NB4 (cell line): ENCODE measurements around the gene ARMC5.

Source experiments
- DNase-seq: peaks from one replicate; pipeline ENCODE4 v3.0.0; 2010; ENCODE audit warnings: low read depth
- H3K4me3 ChIP-seq: one replicate; pipeline ENCODE4 v1.5.1; 2011; ENCODE audit warnings: mild to moderate bottlenecking, low read depth, low read length, moderate library complexity
- MYC ChIP-seq: IDR thresholded peaks from 2 replicates; pipeline ENCODE4 v1.6.1; 2011; ENCODE audit warnings: low read depth, low read length
- POLR2A ChIP-seq: IDR thresholded peaks from 2 replicates; pipeline ENCODE4 v1.6.1; 2011; ENCODE audit warnings: mild to moderate bottlenecking; ENCODE audit not compliant: insufficient read length; ENCODE audit errors: extremely low read depth
- TF ChIP-seq, protein P1 (sequence below): IDR thresholded peaks from one replicate; pipeline ENCODE4 v1.5.1; 2012; ENCODE audit warnings: low read depth, low read length
- TF ChIP-seq, protein P2 (sequence below): IDR thresholded peaks from 2 replicates; pipeline ENCODE4 v1.6.1; 2011; ENCODE audit warnings: low read depth, low read length

The ARMC5 gene

DNA sequence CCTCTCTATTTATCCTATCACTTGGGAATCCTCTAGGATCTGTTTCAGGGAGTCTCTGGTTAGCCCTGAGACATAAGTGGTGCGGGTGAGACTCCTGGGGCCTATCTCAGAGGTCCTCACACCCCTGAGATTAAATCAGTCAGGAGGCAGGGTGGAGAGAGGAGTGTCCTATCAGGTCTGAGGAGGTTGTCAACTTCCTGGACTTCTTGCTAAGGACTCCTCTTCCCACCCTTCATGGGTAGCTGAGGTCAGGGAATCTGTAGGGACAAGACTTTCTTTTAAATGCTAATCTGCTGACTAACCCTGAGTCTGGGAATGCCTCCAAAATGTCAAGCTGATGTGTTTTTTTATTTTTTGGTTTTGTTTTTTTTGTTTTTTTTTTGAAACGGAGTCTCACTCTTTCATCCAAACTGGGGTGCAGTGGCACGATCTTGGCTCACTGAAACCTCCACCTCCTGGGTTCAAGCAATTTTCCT, 6.6 kb upstream of the ARMC5 start:
- H3K4me3 ChIP-seq: no peak overlapping the region
- DNase-seq: no peak
- TF ChIP-seq POLR2A (no peak), MYC (no peak)
- TF ChIP-seq, protein P1, sequence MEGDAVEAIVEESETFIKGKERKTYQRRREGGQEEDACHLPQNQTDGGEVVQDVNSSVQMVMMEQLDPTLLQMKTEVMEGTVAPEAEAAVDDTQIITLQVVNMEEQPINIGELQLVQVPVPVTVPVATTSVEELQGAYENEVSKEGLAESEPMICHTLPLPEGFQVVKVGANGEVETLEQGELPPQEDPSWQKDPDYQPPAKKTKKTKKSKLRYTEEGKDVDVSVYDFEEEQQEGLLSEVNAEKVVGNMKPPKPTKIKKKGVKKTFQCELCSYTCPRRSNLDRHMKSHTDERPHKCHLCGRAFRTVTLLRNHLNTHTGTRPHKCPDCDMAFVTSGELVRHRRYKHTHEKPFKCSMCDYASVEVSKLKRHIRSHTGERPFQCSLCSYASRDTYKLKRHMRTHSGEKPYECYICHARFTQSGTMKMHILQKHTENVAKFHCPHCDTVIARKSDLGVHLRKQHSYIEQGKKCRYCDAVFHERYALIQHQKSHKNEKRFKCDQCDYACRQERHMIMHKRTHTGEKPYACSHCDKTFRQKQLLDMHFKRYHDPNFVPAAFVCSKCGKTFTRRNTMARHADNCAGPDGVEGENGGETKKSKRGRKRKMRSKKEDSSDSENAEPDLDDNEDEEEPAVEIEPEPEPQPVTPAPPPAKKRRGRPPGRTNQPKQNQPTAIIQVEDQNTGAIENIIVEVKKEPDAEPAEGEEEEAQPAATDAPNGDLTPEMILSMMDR: no peak
- TF ChIP-seq, protein P2, sequence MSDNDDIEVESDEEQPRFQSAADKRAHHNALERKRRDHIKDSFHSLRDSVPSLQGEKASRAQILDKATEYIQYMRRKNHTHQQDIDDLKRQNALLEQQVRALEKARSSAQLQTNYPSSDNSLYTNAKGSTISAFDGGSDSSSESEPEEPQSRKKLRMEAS: no peak

DNA sequence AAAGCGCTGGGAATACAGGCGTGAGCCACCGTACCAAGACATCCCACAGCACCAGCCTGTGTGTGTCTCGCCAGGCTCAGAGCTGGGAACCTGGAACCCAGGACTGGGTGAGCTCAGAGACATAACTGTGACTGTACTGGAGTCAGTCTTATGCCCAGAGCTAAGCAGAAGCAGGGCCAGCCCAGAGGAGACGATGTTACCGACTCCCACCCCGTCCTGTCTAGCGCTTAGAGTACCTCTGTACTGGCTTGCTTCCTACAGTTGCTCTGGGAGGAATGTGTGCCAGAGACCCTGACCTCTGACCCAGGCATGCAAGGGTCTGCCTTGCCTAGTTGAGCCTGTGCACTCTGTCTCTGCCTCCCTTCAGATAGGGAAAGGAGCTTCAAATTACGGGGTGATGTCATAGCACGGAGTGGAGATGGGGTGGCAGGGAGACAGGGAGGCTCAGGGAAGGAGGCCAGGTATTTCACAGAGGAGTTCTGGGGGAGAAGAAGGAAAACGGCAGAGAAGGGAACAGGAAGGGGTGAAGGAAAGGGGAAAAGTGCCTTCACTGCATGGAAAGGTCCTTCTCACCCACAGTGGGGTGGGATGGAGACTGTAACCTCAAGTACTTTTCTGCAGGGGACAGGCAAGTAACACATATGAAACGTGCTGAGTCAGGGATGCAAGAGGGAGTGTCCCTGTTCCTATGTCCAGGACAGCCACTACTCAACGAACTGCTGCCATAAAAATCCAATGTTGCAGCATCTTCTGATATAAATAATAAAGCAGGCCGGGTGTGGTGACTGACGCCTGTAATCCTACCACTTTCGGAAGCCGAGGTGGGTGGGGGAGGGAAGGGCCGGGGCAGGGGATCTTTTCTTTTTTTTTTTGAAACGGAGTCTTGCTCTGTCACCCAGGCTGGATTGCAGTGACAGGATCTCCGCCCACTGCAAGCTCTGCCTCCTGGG, 5.8 kb upstream of the ARMC5 start:
- H3K4me3 ChIP-seq: no peak overlapping the region
- peak; percentile 40 for DNase-seq
- TF ChIP-seq, protein P1: no peak
- TF ChIP-seq, protein P2: no peak
- TF ChIP-seq MYC: no peak
- TF ChIP-seq POLR2A: no peak

DNA sequence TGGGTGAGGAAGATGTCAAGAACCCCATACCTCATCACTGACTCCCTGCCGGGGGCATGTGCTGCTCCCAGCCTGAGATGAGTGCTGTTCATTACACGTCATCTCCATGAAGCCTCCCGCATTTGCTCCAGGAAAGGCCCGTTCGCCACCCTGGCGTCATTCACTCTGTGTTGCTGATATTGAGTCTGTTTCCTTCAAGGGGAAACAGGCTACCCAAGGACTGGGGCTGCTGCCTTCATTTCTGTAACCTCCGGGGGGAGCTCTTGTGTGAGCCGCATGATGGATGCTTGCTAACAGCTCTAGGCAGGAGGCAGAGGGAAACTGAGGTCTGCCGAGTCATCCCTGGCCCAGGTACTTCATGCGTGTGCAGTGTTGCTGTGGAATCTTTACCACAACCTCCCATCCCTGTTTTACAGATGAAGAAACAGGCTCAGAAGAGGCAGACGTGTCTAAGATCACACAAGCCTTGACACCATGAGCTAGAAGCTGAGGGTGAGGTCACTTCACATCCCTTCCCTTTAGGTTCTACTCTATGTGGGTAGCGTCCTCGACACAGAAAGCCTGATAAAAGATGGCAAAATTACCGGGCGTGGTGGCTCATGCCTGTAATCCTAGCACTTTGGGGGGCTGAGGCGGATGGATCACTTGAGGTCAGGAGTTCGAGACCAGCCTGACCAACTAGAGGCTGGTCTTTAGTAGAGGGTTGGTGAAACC, 3.5 kb upstream of the ARMC5 start:
- H3K4me3 ChIP-seq: peak overlapping the region; percentile 32
- DNase-seq: peak; percentile 64

DNA sequence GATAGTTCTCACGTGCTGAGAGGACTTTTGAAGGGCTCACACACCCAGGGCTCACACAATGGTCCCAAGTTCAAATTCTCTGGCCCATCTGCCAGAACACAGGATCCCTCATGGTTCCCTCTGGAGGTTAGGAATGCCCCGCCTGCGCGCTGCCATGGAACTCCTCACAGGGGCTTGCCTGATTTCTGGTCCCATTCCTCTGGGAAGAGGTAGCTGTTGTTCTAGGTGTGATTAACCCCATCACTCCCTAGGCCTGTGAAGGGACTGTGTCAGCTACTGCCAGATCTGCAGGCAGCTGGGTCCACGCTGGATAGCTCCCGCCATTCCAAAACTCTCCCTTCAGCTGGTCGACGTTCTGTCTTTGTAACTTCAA, 2.3 kb upstream of the ARMC5 start:
- TF ChIP-seq MYC (no peak), POLR2A (no peak)
- TF ChIP-seq, protein P2: no peak
- TF ChIP-seq, protein P1: no peak
- H3K4me3 ChIP-seq: peak overlapping the region; percentile 94
- DNase-seq: no peak

More for the DNA sequence above, 3.5 kb upstream of the ARMC5 start:
- TF ChIP-seq POLR2A (no peak), MYC (no peak)
- TF ChIP-seq, protein P1: peak; percentile 62
- TF ChIP-seq, protein P2: peak; percentile 41; the same call in 1 of the 2 replicates

DNA sequence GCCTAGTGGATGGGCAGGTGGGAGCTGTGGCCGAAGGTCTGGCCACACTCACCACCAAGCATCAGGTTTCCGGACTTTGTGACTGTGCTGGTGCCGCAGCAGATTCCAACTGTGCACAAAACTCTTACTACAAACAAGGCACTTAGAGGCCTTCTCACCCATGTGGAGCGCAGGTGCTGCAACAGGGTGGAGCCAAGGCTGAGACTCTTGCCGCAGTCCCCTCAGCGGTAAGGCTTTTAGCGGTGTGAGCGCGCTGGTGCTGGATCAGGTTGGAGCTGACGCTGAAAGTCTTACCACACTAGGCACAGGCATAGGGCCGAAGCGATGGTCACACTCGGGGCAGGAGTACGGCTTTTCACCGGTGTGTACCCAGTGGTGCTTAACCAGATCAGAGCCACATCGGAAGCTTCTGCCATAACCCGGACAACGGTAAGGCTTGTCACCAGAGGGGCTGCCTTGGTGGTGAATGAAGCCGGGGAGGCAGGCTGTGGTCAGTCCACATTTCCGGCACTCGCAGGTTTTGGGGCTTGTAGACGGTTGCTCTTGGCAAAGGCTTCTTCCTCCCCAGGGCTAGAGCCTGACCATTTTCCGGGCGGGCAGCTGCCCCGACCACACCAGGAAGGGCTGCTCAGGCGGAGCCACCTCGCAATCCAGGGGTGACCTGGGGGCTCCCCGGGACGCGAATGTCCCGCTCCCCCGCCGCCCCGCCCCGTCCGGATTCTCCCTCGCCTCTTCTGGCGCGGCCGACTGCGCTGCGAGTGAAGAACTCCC, 1.0 kb upstream of the ARMC5 start:
- peak; percentile 95 for DNase-seq
- TF ChIP-seq, protein P1: peak; percentile 20
- TF ChIP-seq, protein P2: peak; percentile 72
- TF ChIP-seq POLR2A (peak; percentile 58), MYC (peak; percentile 65)
- peak overlapping the region; percentile 94 for H3K4me3 ChIP-seq
